Embryonic facial prominence (tissue), 1 donor: ENCODE results near the gene CCL16.
"Not testable (repeated sequence)": the region's sequence is repeated elsewhere in the genome, so short reads cannot be mapped to it uniquely, and the experiment has no call there.

Experiments used
- DNase-seq: peaks from one replicate; pipeline ENCODE4 v3.0.0-alpha.2; 2016; ENCODE audit errors: extremely low spot score

Gene CCL16, protein sequence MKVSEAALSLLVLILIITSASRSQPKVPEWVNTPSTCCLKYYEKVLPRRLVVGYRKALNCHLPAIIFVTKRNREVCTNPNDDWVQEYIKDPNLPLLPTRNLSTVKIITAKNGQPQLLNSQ

DNA sequence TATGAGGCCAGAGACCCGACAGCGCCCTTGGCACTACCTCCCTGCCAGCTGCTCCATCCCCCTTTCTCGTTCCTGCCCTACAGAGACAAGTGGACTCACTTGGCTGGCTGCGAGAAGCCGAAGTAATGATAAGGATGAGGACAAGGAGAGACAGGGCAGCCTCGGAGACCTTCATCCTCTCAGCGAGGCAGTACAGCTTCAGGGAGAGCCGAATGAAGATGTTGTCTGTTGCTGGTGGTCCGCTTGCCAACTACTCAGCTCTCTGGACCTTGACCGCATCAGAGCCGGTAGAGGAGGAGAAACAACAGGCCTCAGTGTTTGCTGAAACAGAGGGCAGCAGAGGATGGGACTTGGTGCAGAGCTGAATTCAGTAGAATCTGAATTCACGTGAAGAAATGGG, at the start of gene CCL16:
Gene CCL16 (minus strand): TSS at position 252 of the 400 bp plus-strand sequence. CDS start 77 bp downstream, at position 175.
- DNase-seq, result no peak

DNA sequence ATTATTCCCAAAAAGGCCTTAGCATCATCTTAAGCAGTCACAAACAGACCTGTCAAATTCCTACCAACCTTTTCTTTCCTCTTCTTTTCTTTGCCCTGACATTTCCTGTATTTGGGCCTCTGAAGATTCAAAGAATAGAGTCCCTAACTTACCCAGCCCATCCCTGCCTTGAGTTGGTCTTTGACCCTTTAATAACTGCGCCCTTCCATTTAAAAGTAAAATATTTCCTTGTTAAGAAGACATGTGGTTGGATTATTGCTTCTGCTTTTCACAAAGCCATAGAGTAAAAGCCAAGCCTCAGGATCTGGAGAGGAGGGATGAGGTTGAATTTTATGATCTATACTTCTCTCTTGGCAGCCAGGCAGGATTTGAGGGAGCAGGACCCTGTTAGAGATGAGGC, 49.7 kb upstream of the CCL16 start:
- DNase-seq, result no peak

DNA sequence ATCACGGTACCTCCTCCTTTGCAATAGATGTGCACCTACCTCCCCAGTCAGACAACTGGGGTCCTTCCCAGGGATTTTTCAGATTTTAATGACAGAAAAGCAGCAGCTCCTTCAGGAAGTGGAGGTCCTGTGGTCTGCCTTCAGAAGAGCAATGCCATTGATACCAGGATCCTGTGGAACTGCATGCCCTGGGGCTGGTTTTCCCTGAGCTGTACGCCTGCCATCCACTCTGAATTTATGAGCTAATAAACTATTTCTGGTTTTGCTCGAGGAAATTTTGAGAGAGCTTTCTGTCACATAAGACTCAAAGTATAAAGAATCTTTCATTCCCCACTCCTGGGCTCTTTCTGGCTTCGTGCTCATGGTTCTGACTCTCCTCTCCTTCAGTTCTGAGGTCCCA, 46.5 kb upstream of the CCL16 start:
- DNase-seq, result no peak

DNA sequence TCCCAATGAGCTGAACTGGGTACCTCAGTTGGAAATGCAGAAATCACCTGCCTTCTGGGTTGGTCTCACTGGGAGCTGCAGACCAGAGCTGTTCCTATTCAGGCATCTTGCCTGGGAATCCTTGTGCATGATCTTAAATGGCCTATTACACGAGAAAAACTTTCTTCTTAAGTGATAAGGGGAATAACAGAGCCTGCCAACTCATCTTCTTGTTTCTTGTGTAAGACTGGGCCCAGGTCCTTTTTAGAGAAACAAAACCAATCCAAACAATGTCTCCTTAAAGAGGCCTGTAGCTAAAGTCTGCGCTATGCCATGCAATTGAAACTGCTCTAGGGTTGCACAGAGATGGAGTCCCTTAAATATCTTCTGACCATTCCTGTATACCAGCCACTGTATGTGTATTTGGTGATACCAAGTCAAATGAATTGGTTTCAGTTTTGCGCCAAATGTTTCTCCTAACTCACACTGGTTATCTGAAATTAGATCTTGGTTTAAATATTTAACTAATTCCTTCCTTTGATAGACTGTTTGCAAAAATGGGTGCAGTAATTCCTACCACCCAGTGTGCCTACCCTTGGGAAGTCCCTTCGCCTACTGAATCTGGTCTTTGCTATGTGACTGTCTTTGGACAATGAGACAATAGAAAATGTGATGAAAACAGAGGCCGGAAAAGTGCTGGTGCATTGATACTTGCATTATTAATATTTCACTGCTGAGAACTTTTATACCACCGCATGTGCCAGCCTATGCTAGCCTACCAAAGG, 43.0 kb upstream of the CCL16 start:
- DNase-seq, result no peak

DNA sequence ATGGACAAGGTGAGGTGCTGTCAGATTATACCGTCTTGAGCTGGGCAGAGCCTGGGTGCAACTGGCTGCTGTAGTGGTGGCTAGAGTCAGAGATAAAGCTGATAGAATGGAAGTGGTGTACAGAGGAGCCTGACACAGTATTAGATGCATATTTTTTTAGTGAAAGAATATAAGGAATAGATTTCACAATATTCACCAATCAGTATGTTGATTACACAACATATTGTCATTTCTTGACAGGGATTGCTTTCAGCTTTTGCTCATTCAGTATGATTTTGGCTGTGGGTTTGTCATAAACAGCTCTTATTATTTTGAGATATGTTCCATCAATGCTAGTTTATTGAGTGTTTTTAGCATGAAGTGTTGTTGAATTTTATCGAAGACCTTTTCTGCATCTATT, 38.1 kb upstream of the CCL16 start:
- DNase-seq, result no peak

DNA sequence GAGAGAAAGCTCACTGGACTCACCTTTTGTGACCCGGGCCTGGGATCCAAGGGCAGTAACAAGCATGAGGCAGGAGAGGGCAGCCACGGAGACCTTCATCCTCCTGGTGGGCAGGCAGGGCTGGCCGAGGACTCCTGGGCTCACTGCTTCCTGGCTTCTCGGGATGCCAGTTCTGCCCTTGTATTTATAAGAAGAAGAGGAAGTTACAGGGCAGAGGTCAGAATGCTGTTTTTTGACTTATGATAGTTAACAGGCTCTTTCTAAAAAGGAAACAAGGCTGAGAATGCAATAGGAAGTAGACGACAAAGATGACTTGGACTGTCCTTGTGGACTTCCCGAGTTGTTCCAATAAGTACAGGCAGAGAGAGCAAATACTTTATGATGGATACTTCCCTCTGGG, 36.5 kb upstream of the CCL16 start, which contains the start of gene CCL23:
Gene CCL23 (minus strand): TSS at position 174 of the 400 bp plus-strand sequence. CDS start 75 bp downstream, at position 99.
- DNase-seq, result no peak

DNA sequence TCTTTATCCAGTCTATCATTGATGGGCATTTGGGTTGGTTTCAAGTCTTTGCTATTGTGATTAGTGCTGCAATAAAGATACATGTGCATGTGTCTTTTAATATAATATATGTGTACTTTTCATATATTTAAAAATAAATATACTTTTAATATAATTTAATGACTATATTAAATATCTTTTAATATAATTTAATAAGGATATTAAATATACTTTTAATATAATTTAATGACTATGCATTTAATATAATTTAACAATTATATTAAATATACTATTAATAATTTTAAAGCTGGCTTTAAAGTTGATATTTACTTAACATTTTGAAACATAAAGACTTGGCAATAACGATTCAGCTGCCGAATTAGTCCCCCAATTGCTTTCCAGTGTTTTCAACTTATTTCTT, 35.3 kb upstream of the CCL16 start:
- DNase-seq, result no peak

DNA sequence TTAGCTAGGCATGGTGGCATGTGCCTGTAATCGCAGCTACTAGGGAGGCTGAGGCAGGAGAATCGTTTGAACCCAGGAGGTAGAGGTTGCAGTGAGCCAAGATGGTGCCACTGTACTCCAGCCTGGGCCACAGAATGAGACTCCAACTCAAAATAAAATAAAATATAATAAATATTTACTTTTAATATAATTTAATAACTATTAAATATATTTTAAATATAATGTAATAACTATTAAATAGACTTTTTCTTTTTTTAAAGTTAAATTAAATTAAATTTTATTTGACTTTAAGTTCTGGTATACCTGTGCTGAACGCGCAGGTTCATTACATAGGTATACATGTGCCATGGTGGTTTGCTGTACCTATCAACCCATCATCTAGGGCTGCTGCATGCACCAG, 34.6 kb upstream of the CCL16 start:
- DNase-seq, result not testable (repeated sequence)

DNA sequence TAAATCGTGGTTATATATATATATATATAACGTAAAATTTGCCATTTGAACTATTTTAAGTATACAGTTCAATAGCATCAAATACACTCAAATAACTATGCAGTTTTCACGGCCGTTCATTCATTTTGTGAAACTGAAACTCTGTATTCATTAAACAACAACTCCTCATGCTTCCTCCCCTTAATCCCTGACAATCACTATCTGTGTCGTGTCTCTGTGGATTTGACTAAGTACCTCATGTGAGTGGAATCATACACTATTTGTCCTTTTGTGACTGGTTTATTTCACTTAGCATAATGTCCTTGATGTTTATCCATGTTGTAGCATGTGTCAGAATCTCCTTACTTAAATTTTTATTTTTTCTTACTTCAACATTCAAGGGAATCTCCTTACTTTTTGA, 33.6 kb upstream of the CCL16 start:
- no peak for DNase-seq

DNA sequence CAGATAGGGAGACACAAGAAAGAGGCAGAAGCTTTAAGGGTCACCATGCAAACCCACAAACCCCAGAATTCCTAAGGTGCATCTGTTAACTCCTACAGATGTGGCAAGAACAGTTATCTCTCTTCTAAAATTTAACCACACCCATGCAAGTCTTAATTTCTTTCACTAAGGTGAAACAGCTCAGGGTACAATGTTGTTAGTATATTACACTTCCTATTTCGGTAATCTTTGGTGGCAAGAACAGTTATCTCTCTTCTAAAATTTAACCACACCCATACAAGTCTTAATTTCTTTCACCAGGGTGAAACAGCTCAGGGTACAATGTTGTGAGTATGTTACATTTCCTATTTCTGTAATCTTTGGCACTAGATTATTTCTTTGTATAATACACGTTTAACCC, 29.9 kb upstream of the CCL16 start:
- no peak for DNase-seq

DNA sequence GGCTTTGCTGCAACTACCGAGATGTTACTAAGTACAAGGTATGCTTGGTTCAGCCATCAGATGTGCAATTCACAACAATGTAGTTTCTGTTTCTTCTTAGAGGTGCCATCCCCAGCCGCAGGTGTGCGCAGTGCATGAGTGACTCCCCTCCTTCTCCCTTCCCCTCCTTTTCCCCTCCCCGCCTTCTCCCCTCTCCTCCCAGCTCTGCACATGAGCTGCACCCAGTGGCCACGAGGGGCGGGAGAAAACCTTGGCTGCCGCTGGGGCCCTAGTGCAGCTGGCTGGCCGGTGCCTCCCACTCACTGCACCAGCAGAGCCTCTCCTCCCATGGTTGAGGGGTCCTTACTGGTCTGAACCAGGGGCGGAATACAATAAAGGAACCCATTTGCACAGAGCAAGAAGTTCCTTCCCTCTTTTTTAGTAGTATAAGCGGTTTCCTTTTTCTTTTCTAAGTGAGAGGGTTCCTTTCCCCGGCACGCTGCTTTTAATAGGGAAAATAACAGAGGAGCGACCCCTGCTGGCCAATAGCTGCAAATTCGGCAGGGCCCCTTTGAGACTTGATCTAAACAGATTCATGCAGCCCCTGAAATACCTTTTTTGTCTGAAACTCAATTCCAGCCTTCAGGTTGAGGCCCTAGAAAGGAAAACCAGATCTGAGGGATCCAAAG, 27.8 kb upstream of the CCL16 start:
- DNase-seq, result no peak

DNA sequence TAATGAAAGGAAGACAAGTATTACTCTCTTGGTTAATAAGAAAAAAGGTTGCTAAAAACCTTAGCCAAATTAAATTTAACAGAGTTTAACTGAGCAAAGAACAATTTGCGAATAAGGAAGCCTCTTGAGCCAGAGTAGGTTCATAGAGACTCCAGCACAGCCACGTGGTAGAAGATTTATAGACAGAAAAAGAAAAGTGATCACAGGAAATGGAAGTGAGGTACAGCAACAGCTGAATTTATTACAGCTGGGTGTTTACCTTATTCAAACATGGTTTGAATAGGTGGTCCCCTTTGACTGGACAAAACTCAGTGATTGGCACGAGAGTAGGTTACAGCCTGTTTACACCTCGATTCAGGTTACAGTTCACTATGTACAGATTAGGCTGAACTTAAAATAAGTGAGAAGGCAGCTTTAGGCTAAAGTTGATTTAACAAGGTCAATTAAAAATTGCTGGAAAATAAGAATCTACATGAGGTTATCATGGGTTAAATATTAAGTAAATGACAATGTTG, 23.4 kb upstream of the CCL16 start:
- DNase-seq, result no peak

DNA sequence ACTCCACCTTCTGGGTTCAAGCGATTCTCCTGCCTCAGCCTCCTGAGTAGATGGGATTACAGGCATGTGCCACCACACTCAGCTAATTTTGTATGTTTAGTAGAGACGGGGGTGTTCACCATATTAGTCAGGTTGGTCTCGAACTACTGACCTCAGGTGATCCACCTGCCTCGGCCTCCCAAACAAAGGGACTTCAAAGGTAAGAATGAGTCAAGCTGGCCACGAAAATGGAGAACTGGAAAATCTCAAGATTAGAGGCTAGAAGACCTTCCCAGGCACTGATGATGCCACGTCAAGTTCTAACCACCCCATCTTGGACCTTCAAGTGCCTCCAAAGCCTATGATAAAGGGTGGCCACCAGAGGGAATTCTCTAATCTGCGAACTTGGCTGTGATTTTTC, 21.3 kb upstream of the CCL16 start:
- no peak for DNase-seq

DNA sequence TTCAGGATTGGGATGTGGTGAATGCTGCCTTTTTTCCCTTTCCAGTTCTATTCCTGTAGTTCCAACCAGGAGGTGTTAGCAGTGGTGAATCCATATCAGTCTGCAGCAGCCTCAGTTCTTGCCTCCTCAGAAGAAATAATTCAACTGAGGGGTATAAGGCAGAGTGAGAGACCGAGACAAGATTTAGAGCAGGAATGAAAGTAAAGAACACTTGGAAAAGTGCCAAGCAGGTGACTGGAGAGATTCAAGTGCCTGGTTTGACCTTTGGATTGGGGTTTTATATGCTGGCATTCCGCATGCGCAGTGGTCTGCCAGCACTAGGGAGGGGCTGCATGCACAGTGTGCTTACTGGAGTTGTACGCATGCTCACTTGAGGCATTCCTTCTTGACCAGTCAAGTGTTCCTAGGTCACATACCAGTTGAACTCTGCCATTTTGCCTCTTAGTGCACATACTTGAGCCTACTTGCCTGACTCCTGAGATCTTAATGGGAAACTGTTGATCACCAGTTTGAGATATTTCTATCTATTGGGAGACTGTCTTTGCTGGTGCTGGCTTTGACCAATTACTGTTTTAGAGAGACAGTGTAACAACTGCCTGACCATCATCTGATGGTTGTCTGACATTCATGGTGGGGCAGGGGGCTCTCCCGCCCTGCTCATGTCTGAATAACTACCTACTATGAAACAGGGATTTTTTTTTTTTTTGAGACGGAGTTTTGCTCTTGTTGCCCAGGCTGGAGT, 20.7 kb upstream of the CCL16 start:
- no peak for DNase-seq

DNA sequence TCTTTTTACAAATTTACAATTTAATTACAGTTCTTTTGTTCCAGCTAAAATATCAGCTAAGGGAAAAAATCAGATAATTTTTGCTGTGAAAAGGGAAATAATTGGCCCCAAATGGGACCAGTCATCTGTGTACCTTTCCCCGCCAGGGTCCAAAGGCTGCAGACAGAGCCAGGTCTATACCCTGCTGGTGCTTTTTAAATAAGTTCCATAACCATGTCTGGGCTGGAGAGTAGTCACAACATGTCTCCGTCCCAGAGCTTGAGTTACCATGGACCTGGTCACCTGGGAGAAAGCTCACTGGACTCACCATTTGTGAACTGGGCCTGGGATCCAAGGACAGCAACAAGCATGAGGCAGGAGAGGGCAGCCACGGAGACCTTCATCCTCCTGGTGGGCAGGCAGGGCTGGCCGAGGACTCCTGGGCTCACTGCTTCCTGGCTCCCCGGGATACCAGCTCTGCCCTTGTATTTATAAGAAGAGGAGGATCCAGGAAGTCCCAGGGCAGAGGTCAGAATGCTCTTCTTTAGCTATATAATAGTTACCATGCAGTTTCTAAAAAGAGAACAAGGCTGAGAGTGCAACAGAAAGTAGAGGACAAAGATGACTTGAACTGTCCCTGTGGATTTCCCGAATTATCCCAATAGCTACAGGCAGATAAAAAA, 19.9 kb upstream of the CCL16 start, which contains the start of gene CCL15:
Gene CCL15 (minus strand): TSS at position 444 of the 662 bp plus-strand sequence. CDS start 61 bp downstream, at position 383.
- no peak for DNase-seq

DNA sequence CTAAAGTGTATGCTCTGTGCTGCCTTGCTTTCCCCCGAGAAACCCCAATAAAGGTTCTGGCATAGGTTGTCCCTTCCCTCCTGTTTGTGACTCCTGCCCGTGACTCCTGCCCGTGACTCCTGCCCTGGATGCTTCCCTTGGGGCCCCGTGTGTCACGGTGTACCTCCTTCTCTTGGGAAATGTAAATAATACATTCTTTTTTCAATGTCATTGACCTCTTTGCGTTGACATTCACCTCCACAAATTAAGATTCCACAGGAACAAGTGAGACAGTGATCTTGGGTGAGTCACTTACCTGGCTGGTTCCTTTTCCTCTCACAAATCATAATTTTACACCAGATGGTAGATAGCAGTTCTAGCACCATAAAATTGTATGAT, 19.4 kb upstream of the CCL16 start:
- DNase-seq, result no peak

DNA sequence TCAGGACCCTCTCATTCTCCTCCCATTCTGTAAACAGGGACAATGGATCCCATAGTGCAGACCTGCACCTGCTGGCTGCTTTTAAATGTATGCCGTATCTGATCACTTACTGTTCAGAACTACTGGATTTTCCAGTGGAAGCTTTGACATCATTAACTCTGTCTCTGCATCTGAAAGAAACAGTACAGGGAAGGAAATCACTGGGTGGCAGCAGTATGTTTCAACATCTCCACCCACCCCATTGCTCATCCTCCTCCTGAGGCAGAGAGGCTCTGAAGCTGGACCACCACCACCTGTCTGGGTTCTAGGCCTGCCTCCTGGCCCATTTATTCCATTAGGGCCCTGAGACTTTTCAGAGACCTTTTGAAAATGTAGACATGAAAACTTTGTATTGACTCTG, 17.5 kb upstream of the CCL16 start:
- DNase-seq, result no peak

DNA sequence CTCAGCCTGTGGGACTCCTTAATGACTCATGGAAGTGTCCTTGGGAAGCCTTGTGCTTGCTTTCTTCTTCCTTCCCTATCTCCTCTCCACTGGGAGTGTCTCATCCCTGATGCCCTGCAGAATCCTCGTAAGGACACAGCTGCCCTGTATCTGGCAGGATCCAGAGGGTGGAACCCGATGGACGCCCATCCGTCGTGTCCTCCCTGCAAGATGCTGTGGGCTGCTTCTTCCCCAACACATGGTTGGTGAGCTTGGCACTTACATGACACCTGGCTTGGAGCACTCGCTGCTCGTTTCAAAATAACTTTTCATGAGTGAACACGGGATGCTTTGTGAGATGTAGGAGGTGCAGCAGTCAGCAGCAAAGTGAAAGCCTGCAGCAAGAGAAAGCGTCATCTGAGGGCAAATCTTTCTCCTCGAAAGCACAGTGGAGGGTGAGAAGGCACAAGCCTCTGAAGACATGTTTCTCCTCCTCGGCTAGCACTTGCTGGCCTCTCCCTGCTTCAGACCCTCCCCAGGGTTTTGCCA, 16.8 kb upstream of the CCL16 start:
- no peak for DNase-seq

DNA sequence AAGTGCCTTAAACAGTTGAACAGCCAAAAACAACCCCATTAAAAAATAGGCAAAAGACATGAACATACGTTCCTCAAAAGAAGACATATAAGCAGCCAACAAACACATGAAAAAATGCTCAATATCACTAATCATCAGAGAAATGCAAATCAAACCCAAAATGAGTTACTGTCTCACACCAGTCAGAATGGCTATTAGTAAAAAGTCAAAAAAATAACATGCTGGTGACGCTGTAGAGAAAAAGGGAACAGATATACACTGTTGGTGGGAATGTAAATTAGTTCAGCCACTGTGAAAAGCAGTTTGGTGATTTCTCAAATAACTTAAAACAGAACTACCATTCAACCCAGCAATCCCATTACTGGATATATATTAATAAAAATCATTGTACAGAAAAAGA, 14.0 kb upstream of the CCL16 start:
- DNase-seq, result not testable (repeated sequence)

DNA sequence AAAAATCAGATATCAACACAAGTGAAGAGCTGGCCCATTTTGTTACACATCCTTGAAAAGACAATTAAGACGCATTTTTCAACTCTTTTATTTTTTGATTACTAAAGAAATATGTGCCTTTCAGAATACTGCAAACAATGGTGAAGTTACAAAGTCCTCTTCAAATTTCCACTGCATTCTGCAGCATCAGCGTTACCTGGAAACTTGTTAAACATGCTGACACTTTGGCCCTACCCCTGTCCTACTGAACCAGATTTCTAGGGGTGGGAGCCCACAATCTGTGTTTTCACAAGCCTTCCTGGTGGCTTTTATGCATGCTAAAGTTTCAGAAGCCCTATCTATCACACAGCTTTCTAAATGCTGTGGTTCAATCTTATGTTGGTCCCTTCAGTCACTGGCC, 9.8 kb upstream of the CCL16 start:
- DNase-seq, result no peak

DNA sequence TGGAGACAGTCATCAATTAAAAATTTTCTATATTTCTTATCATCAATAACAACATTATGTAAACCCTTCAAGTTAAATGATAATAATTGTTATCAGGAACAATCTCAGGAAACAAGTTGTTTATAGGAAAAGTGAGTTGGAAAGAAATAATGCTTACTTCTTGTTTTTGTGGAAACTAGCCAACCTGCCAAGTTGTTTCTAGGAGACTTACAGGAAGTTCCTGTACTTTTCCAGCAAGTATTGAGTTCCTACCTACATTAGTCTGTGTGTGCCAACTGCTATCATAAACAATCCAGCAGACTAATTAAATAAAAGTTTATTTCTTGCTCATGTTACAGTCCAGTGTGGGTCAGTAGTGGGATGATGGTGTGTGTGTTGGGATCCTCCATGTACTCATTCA, 6.9 kb upstream of the CCL16 start:
- DNase-seq, result no peak
